ENCODE results near the gene C19orf81. TPM values are rescaled to one million over a fixed set of nuclear protein-coding genes. Genes with fewer than 3 reads are reported as not detected.

C19orf81 gene
- total and polyA plus RNA-seq, 7 donors = not detected

DNA sequence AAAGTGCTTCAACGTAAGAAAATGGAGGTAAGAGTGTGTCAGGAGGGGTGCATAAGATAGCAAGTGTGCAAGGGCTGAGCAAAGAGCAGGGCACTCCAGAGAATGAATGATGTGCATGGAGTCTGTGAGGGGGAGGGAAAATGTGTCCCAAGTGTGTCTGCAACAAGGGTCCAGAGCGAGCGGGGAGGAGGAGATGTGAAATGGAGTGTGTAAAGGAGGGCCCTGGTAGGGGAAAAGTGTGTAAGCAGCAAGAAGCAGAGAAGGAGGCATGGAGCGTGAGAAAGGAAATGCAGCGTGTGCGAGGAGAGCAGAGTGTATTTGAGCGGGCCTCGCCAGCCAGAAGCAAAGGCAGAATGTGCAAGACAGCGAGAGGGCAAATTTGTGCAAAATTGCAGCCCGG lies 11.8 kb downstream of the C19orf81 start:
- peaks cover 0 to 3% (median 0%) of the 10 kb centered on the region in 4 donors for H3K9me3 ChIP-seq
- intact Hi-C loops (cut with DNase I) = no loop called here
- WGBS, 2 donors = 78% methylated on average over 10 of the region's 10 CpGs
- peaks cover 21 to 94% (median 67%) of the 10 kb centered on the region in 3 donors for H3K27me3 ChIP-seq
- peaks cover 0 to 19% (median 16%) of the 10 kb centered on the region in 4 donors for H3K4me1 ChIP-seq
- DNase-seq = no peak
- TF ChIP-seq CTCF (IDR thresholded peaks at IDR 0.05) (no peak), POLR2A (IDR thresholded peaks at IDR 0.05) (no peak), POLR2AphosphoS5 (IDR thresholded peaks at IDR 0.05) (no peak), EP300 (IDR thresholded peaks at IDR 0.05) (no peak)
- no peaks in the 10 kb centered on the region for H3K36me3 ChIP-seq
- H3K4me3 ChIP-seq = no peak overlapping the region
- H3K27ac ChIP-seq = no peak overlapping the region

- Histone ChIP-seq H3K4me1 (peaks cover 0 to 26% (median 18%) of the 10 kb centered on the region in 4 donors), H3K4me3 (no peak overlapping the region), H3K27ac (no peak overlapping the region), H3K27me3 (peaks cover 30 to 94% (median 68%) of the 10 kb centered on the region in 3 donors), H3K9me3 (peaks cover 0 to 3% (median 0%) of the 10 kb centered on the region in 4 donors), H3K36me3 (no peaks in the 10 kb centered on the region)
- WGBS, 2 donors = 68 to 70% methylated on average over 49 of the region's 49 CpGs
- no peak for TF ChIP-seq EP300 (IDR thresholded peaks at IDR 0.05)
- TF ChIP-seq POLR2A (IDR thresholded peaks at IDR 0.05) = no peak
- TF ChIP-seq CTCF (IDR thresholded peaks at IDR 0.05) = no peak
- TF ChIP-seq POLR2AphosphoS5 (IDR thresholded peaks at IDR 0.05) = no peak
- intact Hi-C loops (cut with DNase I) = no loop called here
- no peak for DNase-seq
These were observed 12.8 kb downstream of the C19orf81 start for GRCh38 chr19:50661766-50662650.

- Histone ChIP-seq H3K27me3 (peaks cover 39 to 94% (median 68%) of the 10 kb centered on the region in 3 donors), H3K9me3 (peaks cover 0 to 3% (median 0%) of the 10 kb centered on the region in 4 donors), H3K4me3 (no peak overlapping the region), H3K27ac (no peak overlapping the region), H3K4me1 (peaks cover 0 to 34% (median 20%) of the 10 kb centered on the region in 4 donors), H3K36me3 (no peaks in the 10 kb centered on the region)
- intact Hi-C loops (cut with DNase I) = no loop called here
- no peak for TF ChIP-seq POLR2AphosphoS5 (IDR thresholded peaks at IDR 0.05)
- TF ChIP-seq EP300 (IDR thresholded peaks at IDR 0.05) = no peak
- TF ChIP-seq CTCF (IDR thresholded peaks at IDR 0.05) = no peak
- no peak for TF ChIP-seq POLR2A (IDR thresholded peaks at IDR 0.05)
- DNase-seq = no peak
- 59 to 66% methylated on average over 16 of the region's 16 CpGs for WGBS, 2 donors
These were observed 13.6 kb downstream of the C19orf81 start for GRCh38 chr19:50662651-50663481.

- TF ChIP-seq CTCF (IDR thresholded peaks at IDR 0.05) (no peak), POLR2A (IDR thresholded peaks at IDR 0.05) (no peak), EP300 (IDR thresholded peaks at IDR 0.05) (no peak), POLR2AphosphoS5 (IDR thresholded peaks at IDR 0.05) (no peak)
- WGBS, 2 donors = 64 to 86% methylated on average over 1 of the region's 1 CpG
- H3K4me3 ChIP-seq = no peak overlapping the region
- peaks cover 43 to 94% (median 68%) of the 10 kb centered on the region in 3 donors for H3K27me3 ChIP-seq
- no peaks in the 10 kb centered on the region for H3K9me3 ChIP-seq
- intact Hi-C loops (cut with DNase I) = no loop called here
- H3K4me1 ChIP-seq = peaks cover 0 to 34% (median 17%) of the 10 kb centered on the region in 4 donors
- H3K36me3 ChIP-seq = no peaks in the 10 kb centered on the region
- H3K27ac ChIP-seq = no peak overlapping the region
- DNase-seq = no peak
These were observed 14.2 kb downstream of the C19orf81 start for GRCh38 chr19:50663482-50663790.

Data from sigmoid colon (tissue), 7 donors.